IPS-NIHi11 (cell line): Measurements from ENCODE around the gene MSGN1.
A peak's percentile ranks its signal among the peaks of the same experiment; 100 is the strongest.
"Not testable (repeated sequence)": the region's sequence is repeated elsewhere in the genome, so short reads cannot be mapped to it uniquely, and the experiment has no call there.

Source experiments
- DNase-seq: peaks from one replicate; pipeline ENCODE4 v3.0.0; 2012; ENCODE audit warnings: mixed read lengths, low spot score

The MSGN1 gene

DNA sequence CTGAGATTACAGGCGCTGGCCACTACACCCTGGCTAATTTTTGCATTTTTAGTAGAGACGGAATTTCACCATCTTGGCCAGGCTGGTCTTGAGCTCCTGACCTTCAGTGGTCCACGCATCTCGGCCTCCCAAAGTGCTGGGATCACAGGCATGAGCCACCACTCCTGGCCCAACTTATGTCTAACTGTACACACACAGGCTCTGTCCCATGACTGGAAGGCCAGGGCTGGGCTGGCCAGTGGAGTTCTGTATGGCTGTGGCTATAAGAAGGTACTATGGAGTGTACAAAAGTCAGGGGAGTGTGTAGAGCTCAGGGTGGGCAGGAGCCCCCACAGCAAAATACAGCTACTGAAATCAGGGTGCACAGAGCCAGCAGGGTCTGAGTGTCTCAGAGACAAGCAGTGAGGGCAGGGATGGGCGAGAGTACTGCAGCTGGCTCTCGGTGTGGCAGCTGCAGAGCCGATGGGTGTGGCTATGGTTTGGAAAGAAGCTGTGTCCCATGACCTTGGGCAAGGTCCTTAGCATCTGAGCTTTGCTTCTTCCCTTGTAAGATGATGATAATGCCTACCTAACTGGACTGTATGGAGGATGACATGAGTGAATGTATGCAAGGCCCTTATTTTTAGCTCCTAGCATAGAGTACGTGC lies 10.4 kb upstream of the MSGN1 start:
- DNase-seq, result no peak

DNA sequence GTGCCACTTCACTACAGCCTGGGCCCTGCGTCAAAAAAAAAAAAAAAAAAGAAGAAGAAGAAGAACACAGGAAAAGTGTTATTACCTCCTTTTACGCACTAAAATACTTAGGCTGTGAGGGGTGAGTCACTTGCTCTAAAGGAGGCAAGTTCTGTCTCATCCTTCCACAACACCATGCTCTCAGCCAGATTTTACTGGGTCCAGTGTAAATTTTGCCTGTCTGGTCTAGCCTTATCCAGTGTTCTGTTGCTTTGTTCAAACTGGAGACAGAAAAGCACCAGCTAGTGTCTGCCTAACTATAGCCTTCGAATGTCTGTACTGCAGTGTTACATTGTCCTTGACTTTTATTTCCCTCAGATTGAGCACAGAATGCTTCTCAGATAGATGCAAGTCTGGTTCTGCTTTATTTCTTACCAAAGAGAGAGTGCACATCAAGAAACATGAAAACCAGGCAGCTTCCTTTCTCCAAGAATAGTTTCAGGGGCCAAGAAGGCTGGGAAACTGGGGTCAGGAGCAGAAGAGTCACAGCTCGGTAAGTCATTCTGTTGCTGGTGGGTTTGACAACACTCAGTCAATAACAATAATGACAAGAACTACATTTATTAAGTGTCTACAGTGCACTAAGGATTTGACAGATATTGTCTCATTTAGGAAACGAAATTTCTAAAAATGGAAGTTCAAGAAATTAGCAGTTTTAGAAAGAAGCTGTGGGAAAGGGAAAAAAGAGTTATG lies 3.1 kb upstream of the MSGN1 start:
- DNase-seq, result no peak

GRCh38 chr2:17813742-17814473 lies 2.4 kb upstream of the MSGN1 start:
- DNase-seq, result no peak

DNA sequence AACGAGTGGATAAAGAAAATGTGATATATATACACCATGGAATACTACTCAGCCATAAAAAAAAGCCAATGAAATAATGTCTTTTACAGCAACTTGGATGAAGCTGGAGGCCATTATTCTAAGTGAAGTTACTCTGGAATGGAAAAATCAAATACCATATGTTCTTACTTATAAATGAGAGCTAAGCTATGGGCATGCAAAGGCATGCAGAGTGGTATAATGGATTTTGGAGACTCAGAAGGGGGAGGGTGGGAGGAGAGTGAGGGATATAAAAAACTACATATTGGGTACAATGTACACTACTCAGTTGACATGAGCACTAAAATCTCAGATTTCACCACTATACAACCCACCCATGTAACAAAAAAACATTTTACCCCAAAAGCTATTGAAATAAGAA lies 1.7 kb upstream of the MSGN1 start:
- no peak for DNase-seq

DNA sequence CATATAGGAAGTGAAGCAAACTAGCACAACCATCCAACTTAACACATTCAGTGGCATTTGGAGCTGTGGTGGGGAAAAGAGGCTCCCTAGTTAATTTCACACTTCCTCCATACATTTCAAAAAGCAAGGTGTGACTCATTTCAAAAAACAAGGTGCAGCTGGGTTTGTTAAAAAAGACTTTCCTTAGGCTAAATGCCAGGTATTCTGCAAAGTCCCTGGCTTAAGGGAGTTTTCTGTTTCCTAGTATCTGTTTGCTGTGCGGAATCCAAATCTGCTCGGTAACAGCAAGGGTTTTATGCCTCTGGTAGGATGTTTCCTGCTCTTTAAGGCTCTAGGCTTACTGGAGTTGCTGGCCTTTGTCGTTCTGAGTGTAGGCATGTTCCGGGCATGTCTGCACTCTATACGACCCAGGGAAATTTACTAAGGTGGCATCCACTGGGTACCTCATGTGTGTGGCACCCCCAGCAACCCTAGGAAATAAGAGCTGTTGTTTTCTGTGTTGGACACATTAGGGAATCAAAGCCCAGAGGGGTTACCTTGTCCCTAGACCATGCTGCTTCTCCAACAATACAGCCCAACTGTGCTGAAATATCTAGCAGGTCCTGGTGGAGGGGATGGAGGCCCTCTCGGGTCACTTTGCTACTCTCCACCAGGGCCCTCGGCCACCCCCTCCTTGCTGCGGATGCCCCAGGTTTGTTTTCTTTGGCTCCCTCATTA lies 634 bp upstream of the MSGN1 start:
- no peak for DNase-seq

DNA sequence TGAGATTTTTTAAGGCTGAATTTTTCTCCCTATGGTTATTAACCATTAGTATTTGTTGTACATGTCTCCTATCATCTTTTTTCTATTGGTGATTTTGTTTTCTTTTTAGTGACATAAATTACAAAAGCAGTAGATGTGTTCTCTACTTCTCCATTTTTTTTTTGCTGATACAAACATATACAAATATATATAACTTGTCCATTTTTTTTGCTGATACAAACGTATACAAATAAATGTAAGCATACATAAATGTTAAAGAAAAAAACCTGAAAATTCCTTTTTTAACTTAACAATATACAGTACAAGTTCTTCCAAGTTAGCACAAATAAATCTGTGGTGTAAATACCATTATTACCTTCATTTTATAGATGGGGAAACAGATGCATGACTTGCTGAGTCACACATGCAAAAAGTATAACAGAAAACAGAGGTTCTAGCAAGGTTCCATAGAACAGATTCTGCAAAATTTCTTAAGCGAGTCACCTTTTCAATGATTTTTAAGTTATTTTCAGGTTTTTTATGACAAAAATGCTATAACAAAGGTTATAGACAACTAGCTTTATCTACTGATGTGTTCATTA lies 2.1 kb downstream of the MSGN1 start:
- no peak for DNase-seq

- DNase-seq, result no peak
Observed at GRCh38 chr2:17821080-17821479, 4.8 kb downstream of the MSGN1 start.

DNA sequence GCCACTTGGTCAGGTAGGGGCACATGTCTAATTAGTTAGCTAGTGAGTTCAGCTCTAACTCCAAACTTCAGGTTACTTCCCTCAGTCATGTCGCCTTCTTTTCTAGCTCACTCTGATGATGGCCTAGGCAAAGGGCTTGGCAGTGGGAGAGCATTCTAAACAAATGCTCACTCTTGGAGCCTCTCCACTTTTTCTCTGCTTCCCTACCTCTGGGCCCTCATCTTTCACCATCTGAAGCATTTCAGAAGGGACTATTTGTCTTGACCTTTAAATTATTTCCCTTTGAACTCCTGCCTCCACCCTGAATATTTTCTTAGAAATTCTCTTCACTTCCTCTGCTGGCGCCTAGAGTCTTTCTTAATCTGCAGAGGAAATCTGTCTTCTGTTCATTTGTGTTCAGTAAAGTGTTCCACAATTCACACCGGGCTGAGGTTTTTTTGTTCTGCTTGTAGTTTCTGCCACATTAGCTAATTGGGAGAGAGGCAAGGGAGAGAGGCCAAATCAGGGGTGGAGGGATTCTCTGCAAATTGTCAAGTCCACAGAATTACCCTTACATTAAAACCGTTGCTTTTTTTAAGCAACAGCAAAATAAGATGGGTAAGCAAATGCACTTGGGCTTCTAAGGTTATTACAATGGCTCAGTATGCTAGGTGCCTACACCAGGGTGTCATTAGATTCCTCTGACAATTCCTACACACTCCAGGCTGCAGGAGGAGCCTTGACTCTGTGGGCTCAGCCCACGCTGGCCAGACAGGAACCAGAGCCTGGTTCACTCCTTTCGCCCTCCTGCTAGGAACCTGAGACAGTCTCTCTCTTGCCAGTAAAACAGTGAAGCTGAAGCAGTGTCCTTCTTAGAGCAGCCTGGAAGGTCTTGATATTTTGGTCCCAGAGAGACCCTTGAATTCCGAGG lies 5.5 kb downstream of the MSGN1 start:
- DNase-seq, result no peak

GRCh38 chr2:17822445-17823117 lies 6.3 kb downstream of the MSGN1 start:
- DNase-seq, result no peak

- DNase-seq, result not testable (repeated sequence)
Observed at GRCh38 chr2:17823646-17824045, 7.4 kb downstream of the MSGN1 start.

DNA sequence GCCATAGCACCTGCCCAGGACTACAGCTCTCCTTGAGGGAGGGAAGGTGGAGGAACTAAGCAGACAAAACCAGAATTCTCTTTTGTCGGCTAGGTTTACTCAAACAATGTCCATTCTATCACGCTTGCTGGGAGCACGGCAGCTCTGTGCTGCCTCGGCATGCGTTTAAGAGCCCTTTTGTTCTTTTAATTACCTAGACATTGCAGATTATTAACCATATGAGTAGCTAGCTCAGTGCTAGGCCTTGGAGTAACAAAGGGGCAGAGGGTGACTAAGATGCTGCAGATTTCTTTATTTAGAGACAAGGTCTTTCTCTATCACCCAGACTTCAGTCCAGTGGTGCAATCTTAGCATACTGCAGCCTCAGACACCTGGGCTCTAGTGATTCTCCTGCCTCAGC lies 11.1 kb downstream of the MSGN1 start:
- DNase-seq, result no peak

GRCh38 chr2:17827785-17828184 lies 11.5 kb downstream of the MSGN1 start:
- no peak for DNase-seq

DNA sequence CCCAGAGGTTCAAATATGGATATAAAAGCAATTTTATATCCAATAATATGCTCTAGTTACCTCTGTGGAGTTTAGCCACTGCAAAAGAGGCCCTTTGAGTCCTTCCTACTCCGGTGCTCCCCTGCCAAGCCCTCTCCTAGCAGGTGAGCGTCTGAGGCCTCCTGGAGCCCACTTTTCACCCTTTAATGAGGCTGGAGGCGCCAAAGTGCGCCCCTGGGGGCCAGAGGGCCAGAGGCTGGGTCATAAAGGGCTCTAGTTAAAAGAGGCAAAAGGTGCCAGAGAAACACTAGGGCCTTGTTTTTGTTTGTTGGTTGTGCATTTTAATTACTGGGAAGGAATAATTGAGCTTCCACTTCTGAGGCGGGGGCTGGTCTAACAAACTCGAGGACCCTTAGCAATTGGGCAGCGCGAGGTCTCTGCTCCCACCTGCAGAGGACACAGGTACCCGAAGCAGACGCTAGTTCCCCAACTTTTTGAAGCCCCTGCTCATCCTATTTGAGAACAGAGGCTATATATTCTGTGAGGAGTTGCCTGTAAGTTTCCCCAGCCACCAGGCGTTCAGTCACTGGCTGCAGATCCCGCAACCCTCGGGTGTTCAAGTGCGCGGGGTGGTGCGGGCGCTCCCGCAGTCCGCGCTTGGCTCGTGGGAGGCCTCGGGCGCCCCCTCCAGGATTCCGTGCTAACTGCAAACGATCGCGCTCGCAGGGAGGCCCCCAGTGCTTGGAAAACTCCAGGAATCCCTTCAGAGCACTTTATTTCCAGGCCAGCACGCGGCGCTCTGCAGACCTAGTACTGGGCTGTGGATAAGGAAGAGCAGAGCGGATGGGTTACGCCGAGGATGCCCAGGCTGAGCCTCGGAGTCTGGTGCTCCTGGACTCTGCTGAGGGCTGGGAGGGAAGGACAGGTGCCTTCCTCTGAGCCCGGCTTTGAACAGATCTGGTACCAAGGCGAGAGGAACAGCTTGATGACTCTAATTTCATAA lies 14.1 kb downstream of the MSGN1 start:
- DNase-seq, result peak; percentile 86

GRCh38 chr2:17835516-17835915 lies 19.3 kb downstream of the MSGN1 start:
- no peak for DNase-seq

- DNase-seq, result no peak
Observed at GRCh38 chr2:17839959-17840358, 23.7 kb downstream of the MSGN1 start.

GRCh38 chr2:17843457-17843856 lies 27.2 kb downstream of the MSGN1 start:
- DNase-seq, result no peak

- DNase-seq, result no peak
Observed at GRCh38 chr2:17845806-17846205, 29.5 kb downstream of the MSGN1 start.

DNA sequence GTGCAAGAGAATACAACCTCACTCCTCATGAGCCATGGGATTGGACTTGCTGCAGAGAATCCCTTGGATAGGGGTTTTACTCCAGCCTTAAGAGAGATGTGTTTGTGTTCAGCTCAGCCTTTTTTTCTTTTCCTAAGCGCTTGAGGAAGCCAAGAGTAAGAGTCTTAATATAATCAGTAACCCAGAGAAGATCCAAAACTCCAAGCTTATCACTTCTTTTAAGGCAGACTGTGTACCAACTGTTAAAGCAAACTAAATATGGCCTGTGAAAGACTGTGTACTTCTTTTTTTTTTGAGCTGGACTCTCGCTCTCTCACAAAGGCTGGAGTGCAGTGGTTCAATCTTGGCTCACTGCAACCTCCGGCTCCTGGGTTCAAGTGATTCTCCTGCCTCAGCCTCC lies 30.4 kb downstream of the MSGN1 start:
- DNase-seq, result no peak

- no peak for DNase-seq
Observed at GRCh38 chr2:17847236-17847635, 31.0 kb downstream of the MSGN1 start.
